ENCODE measurements around the gene CFAP20DC. TPM values are rescaled to one million over a fixed set of nuclear protein-coding genes. Genes with fewer than 3 reads are reported as not detected.

The CFAP20DC gene
- total and polyA plus RNA-seq, 2 donors (not counting 1 experiment from before 2014, with no cell fraction given): 1.9 to 3.8 TPM

- no peak for DNase-seq (ENCODE audit: low read depth in 2 of 2)
- TF ChIP-seq EZH2 (IDR thresholded peaks at IDR 0.05; ENCODE audit: low read length, missing control alignments): no peak
- TF ChIP-seq, protein P1, sequence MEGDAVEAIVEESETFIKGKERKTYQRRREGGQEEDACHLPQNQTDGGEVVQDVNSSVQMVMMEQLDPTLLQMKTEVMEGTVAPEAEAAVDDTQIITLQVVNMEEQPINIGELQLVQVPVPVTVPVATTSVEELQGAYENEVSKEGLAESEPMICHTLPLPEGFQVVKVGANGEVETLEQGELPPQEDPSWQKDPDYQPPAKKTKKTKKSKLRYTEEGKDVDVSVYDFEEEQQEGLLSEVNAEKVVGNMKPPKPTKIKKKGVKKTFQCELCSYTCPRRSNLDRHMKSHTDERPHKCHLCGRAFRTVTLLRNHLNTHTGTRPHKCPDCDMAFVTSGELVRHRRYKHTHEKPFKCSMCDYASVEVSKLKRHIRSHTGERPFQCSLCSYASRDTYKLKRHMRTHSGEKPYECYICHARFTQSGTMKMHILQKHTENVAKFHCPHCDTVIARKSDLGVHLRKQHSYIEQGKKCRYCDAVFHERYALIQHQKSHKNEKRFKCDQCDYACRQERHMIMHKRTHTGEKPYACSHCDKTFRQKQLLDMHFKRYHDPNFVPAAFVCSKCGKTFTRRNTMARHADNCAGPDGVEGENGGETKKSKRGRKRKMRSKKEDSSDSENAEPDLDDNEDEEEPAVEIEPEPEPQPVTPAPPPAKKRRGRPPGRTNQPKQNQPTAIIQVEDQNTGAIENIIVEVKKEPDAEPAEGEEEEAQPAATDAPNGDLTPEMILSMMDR (conservative IDR thresholded peaks at IDR 0.05 in 1 of 2, IDR thresholded peaks at IDR 0.05 in 1 of 2; ENCODE audit: low read depth in 1 of 2, low read length in 2 of 2): no peak
- no peaks in the 10 kb centered on the region for H3K4me1 ChIP-seq (ENCODE audit: control insufficient read depth, extremely low read depth, insufficient read depth, low read length)
- H3K36me3 ChIP-seq (ENCODE audit: control insufficient read depth, insufficient read depth, low read length): no peaks in the 10 kb centered on the region
- H3K79me2 ChIP-seq (ENCODE audit: control insufficient read depth, insufficient read depth, low read length): no peaks in the 10 kb centered on the region
- H3K9me3 ChIP-seq (ENCODE audit: control insufficient read depth, insufficient read depth, low read depth, low read length): no peaks in the 10 kb centered on the region
- H4K20me1 ChIP-seq (ENCODE audit: control insufficient read depth, extremely low read depth, insufficient read depth, low read length): no peaks in the 10 kb centered on the region
- H3K4me3 ChIP-seq (replicated peaks in 1 of 4; ENCODE audit: control extremely low read depth in 1 of 4, insufficient read depth in 1 of 4, low read depth in 3 of 4, low read length in 4 of 4): no peak overlapping the region
- H2AFZ ChIP-seq (ENCODE audit: low read length): no peak overlapping the region
- H3K27me3 ChIP-seq (ENCODE audit: control insufficient read depth, insufficient read depth, low read length): no peaks in the 10 kb centered on the region
- H3K27ac ChIP-seq (ENCODE audit: insufficient read depth, low read length): no peak overlapping the region
- H3K4me2 ChIP-seq (ENCODE audit: extremely low read depth, insufficient read depth, low read length): no peak overlapping the region
- H3K9ac ChIP-seq (ENCODE audit: insufficient read depth, low read length): no peak overlapping the region
Observed at GRCh38 chr3:58772462-58772861, 277.4 kb downstream of the CFAP20DC start.

DNA sequence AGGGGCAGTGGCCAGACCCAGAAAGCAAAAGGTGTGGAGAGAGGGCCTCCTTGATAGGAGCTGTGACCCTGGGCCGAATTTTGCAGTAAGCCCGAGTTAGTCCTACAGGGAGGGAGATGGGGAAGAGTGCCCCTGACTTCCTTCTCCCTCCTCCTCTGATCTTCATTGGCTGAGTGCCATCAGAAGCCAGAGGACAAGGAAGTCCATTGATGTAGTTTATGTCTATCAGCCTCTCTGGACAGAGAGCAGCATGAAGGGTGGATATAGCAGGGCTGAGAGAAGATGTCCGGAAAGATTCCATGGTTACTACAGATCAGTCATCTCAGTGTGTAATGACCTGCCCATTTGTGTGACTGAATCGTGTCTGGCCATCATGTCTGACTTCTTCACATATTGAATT lies 280.8 kb downstream of the CFAP20DC start:
- Histone ChIP-seq H2AFZ (ENCODE audit: low read length) (no peak overlapping the region), H4K20me1 (ENCODE audit: control insufficient read depth, extremely low read depth, insufficient read depth, low read length) (no peaks in the 10 kb centered on the region), H3K9ac (ENCODE audit: insufficient read depth, low read length) (no peak overlapping the region), H3K27ac (ENCODE audit: insufficient read depth, low read length) (no peak overlapping the region), H3K79me2 (ENCODE audit: control insufficient read depth, insufficient read depth, low read length) (no peaks in the 10 kb centered on the region), H3K27me3 (ENCODE audit: control insufficient read depth, insufficient read depth, low read length) (no peaks in the 10 kb centered on the region), H3K9me3 (ENCODE audit: control insufficient read depth, insufficient read depth, low read depth, low read length) (no peaks in the 10 kb centered on the region), H3K4me1 (ENCODE audit: control insufficient read depth, extremely low read depth, insufficient read depth, low read length) (no peaks in the 10 kb centered on the region), H3K4me2 (ENCODE audit: extremely low read depth, insufficient read depth, low read length) (no peak overlapping the region), H3K4me3 (replicated peaks in 1 of 4; ENCODE audit: control extremely low read depth in 1 of 4, insufficient read depth in 1 of 4, low read depth in 3 of 4, low read length in 4 of 4) (no peak overlapping the region), H3K36me3 (ENCODE audit: control insufficient read depth, insufficient read depth, low read length) (no peaks in the 10 kb centered on the region)
- TF ChIP-seq, protein P1 (conservative IDR thresholded peaks at IDR 0.05 in 1 of 2, IDR thresholded peaks at IDR 0.05 in 1 of 2; ENCODE audit: low read depth in 1 of 2, low read length in 2 of 2): no peak
- TF ChIP-seq EZH2 (IDR thresholded peaks at IDR 0.05; ENCODE audit: low read length, missing control alignments): no peak
- no peak for DNase-seq (ENCODE audit: low read depth in 2 of 2)

- Histone ChIP-seq H4K20me1 (ENCODE audit: control insufficient read depth, extremely low read depth, insufficient read depth, low read length) (no peaks in the 10 kb centered on the region), H3K4me2 (ENCODE audit: extremely low read depth, insufficient read depth, low read length) (no peak overlapping the region), H3K9me3 (ENCODE audit: control insufficient read depth, insufficient read depth, low read depth, low read length) (no peaks in the 10 kb centered on the region), H3K4me1 (ENCODE audit: control insufficient read depth, extremely low read depth, insufficient read depth, low read length) (no peaks in the 10 kb centered on the region), H3K4me3 (replicated peaks in 1 of 4; ENCODE audit: control extremely low read depth in 1 of 4, insufficient read depth in 1 of 4, low read depth in 3 of 4, low read length in 4 of 4) (no peak overlapping the region), H3K9ac (ENCODE audit: insufficient read depth, low read length) (no peak overlapping the region), H3K27ac (ENCODE audit: insufficient read depth, low read length) (no peak overlapping the region), H3K27me3 (ENCODE audit: control insufficient read depth, insufficient read depth, low read length) (no peaks in the 10 kb centered on the region), H3K36me3 (ENCODE audit: control insufficient read depth, insufficient read depth, low read length) (no peaks in the 10 kb centered on the region), H3K79me2 (ENCODE audit: control insufficient read depth, insufficient read depth, low read length) (no peaks in the 10 kb centered on the region), H2AFZ (ENCODE audit: low read length) (no peak overlapping the region)
- DNase-seq (ENCODE audit: low read depth in 2 of 2): no peak
- TF ChIP-seq EZH2 (IDR thresholded peaks at IDR 0.05; ENCODE audit: low read length, missing control alignments): no peak
- TF ChIP-seq, protein P1 (conservative IDR thresholded peaks at IDR 0.05 in 1 of 2, IDR thresholded peaks at IDR 0.05 in 1 of 2; ENCODE audit: low read depth in 1 of 2, low read length in 2 of 2): no peak
Observed at GRCh38 chr3:58766587-58767282, 283.1 kb downstream of the CFAP20DC start.
